Endodermal cell (in vitro differentiated cells): ENCODE measurements around the gene ASPSCR1. TPM values are rescaled to one million over a fixed set of nuclear protein-coding genes. Genes with fewer than 3 reads are reported as not detected.

ENCODE experiments used
- DNase-seq: peaks from one replicate; pipeline ENCODE4 v3.0.0-alpha.2; 2017
- H3K27ac ChIP-seq: 2 replicates; pipeline ENCODE4 v1.5.1; 2013; ENCODE audit warnings: mild to moderate bottlenecking, low read depth, low read length, moderate library complexity
- H3K27me3 ChIP-seq: 2 replicates; pipeline ENCODE4 v1.6.1; 2013; ENCODE audit warnings: mild to moderate bottlenecking, low read length, moderate library complexity; ENCODE audit not compliant: insufficient read depth, control insufficient read depth, poor library complexity, severe bottlenecking
- H3K36me3 ChIP-seq: 2 replicates; pipeline ENCODE4 v1.7.0; 2013; ENCODE audit warnings: mild to moderate bottlenecking, low read length, moderate library complexity; ENCODE audit not compliant: control insufficient read depth, insufficient read depth
- H3K4me1 ChIP-seq: one replicate; pipeline ENCODE4 v1.7.0; 2013; ENCODE audit warnings: low read length; ENCODE audit not compliant: control insufficient read depth, insufficient read depth
- H3K4me3 ChIP-seq: 2 replicates; pipeline ENCODE4 v1.5.1; 2013; ENCODE audit warnings: mild to moderate bottlenecking, low read length, moderate library complexity
- H3K9ac ChIP-seq: 2 replicates; pipeline ENCODE4 v1.6.1; 2013; ENCODE audit warnings: mild to moderate bottlenecking, low read length, moderate library complexity; ENCODE audit not compliant: poor library complexity, severe bottlenecking; ENCODE audit errors: extremely low read depth
- H3K9me3 ChIP-seq: 2 replicates; pipeline ENCODE4 v1.6.1; 2013; ENCODE audit warnings: mild to moderate bottlenecking, low read length, moderate library complexity; ENCODE audit not compliant: control insufficient read depth
- H3K27ac Mint-ChIP-seq: 2 replicates; pipeline ENCODE4 v1.8.0; 2020; ENCODE audit warnings: mixed read lengths
- H3K27me3 Mint-ChIP-seq: 2 replicates; pipeline ENCODE4 v1.8.0; 2021; ENCODE audit warnings: mild to moderate bottlenecking, mixed read lengths; ENCODE audit not compliant: insufficient read depth
- H3K36me3 Mint-ChIP-seq: 2 replicates; pipeline ENCODE4 v1.8.0; 2020; ENCODE audit warnings: low read depth, mixed read lengths
- H3K4me1 Mint-ChIP-seq: 2 replicates; pipeline ENCODE4 v1.8.0; 2020; ENCODE audit warnings: mixed read lengths
- H3K4me3 Mint-ChIP-seq: 2 replicates; pipeline ENCODE4 v1.8.0; 2020; ENCODE audit warnings: mild to moderate bottlenecking, moderate library complexity, mixed read lengths
- H3K9me3 Mint-ChIP-seq: 2 replicates; pipeline ENCODE4 v1.8.0; 2020; ENCODE audit warnings: mild to moderate bottlenecking, mixed read lengths
- WGBS, 2 experiments: methylation state at CpG; one replicate each; pipeline versions ENCODE4 v1.1.5 to v1.1.7; 2013; ENCODE audit warnings: missing lambda C conversion rate in 2 of 2, mixed read lengths in 1 of 2; ENCODE audit not compliant: insufficient coverage in 1 of 2, insufficient read length in 1 of 2; 5-methylcytosine and 5-hydroxymethylcytosine counted together
- total RNA-seq, 2 donors: library from RNA; stranded (reverse); fragmentation: NEBNext Ultra II Directional in 1 of 2; extraction: Animal tissue kit (Norgen Biotek cat#: 25700) in 1 of 2; gene quantifications; 2 replicates in 1 of 2; 3 replicates in 1 of 2; pipeline ENCODE4 v1.2.1, GENCODE V29; 2021
- TF ChIP-seq, protein P1 (sequence below): fragments of 200-600 bp; sonication (generic); conservative IDR thresholded peaks from 2 replicates; pipeline ENCODE4 v1.5.0; 2021; ENCODE audit warnings: antibody characterized with exemption, mild to moderate bottlenecking

The ASPSCR1 gene
- total RNA-seq, 2 donors from 2014 or later, result 50.8 to 65.4 TPM

DNA sequence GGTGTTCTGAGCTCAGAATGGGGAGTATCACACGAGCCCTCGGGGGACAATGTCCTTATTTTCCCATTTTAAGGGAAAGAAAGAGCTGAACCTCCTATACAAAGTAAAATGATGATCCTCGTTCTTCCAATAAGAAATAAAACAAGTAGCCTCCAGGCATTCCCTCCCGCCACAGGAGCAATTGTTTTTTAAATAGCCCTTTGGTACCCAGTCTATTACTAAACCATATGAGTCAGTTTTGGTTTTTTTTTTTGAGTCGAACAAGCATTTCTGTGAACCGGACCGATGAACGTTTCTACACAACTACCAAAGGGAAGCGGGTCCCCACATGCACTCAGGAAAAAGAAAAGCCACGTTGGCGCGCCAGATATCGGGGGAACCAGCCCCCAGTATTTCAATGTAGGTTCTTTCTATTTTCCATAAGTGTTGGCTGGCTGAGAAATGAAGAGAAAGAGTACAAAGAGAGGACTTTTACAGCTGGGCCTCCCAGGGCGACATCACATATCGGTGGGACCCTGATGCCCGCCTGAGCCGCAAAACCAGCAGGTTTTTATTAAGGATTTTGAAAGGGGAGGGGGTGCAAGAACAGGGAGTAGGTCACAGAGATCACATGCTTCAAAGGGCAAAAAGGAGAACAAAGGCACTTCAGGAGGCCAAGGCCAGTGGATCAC, 63.9 kb downstream of the ASPSCR1 start:
- TF ChIP-seq, protein P1, sequence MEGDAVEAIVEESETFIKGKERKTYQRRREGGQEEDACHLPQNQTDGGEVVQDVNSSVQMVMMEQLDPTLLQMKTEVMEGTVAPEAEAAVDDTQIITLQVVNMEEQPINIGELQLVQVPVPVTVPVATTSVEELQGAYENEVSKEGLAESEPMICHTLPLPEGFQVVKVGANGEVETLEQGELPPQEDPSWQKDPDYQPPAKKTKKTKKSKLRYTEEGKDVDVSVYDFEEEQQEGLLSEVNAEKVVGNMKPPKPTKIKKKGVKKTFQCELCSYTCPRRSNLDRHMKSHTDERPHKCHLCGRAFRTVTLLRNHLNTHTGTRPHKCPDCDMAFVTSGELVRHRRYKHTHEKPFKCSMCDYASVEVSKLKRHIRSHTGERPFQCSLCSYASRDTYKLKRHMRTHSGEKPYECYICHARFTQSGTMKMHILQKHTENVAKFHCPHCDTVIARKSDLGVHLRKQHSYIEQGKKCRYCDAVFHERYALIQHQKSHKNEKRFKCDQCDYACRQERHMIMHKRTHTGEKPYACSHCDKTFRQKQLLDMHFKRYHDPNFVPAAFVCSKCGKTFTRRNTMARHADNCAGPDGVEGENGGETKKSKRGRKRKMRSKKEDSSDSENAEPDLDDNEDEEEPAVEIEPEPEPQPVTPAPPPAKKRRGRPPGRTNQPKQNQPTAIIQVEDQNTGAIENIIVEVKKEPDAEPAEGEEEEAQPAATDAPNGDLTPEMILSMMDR, result no peak
- H3K27ac Mint-ChIP-seq, result no peak overlapping the region
- H3K4me1 ChIP-seq, result no peaks in the 10 kb centered on the region

DNA sequence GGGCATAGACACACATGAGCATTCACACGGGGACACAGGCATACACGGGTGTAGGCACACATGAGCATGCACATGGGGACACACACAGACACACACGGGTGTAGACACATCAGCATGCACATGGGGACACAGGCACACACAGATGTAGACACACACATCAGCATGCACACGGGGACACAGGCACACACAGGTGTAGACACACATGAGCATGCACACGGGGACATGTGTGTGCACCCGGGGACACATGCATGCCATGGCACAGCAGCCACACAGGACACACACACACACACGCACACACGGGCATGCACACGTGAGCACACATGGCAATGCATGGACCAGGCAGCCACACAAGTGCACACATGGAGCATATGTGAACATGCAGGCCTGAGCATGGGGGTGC, 65.2 kb downstream of the ASPSCR1 start:
- DNase-seq, result no peak
- Mint-ChIP-seq H3K27me3 (peaks cover 17% of the 10 kb centered on the region), H3K9me3 (peaks cover 7% of the 10 kb centered on the region), H3K27ac (no peak overlapping the region), H3K4me1 (peaks cover 4% of the 10 kb centered on the region), H3K36me3 (peaks cover 9% of the 10 kb centered on the region), H3K4me3 (no peak overlapping the region)
- no peak overlapping the region for H3K4me3 ChIP-seq
- TF ChIP-seq, protein P1, result no peak
- WGBS, 2 experiments, result 93 to 99% methylated on average over 7 to 9 of the region's 9 CpGs
- no peaks in the 10 kb centered on the region for H3K4me1 ChIP-seq
- H3K9ac ChIP-seq, result no peak overlapping the region
- no peaks in the 10 kb centered on the region for H3K27me3 ChIP-seq
- H3K9me3 ChIP-seq, result no peaks in the 10 kb centered on the region
- peaks cover 11% of the 10 kb centered on the region for H3K36me3 ChIP-seq
- H3K27ac ChIP-seq, result no peak overlapping the region

More for the DNA sequence above, 63.9 kb downstream of the ASPSCR1 start:
- Histone ChIP-seq H3K27ac (no peak overlapping the region), H3K9ac (no peak overlapping the region), H3K9me3 (no peaks in the 10 kb centered on the region), H3K27me3 (no peaks in the 10 kb centered on the region), H3K36me3 (no peaks in the 10 kb centered on the region), H3K4me3 (no peak overlapping the region)
- 81 to 82% methylated on average over 13 to 17 of the region's 17 CpGs for WGBS, 2 experiments
- Mint-ChIP-seq H3K36me3 (no peaks in the 10 kb centered on the region), H3K4me3 (no peak overlapping the region), H3K27me3 (peaks cover 17% of the 10 kb centered on the region), H3K4me1 (peaks cover 4% of the 10 kb centered on the region), H3K9me3 (peaks cover 8% of the 10 kb centered on the region)
- no peak for DNase-seq

DNA sequence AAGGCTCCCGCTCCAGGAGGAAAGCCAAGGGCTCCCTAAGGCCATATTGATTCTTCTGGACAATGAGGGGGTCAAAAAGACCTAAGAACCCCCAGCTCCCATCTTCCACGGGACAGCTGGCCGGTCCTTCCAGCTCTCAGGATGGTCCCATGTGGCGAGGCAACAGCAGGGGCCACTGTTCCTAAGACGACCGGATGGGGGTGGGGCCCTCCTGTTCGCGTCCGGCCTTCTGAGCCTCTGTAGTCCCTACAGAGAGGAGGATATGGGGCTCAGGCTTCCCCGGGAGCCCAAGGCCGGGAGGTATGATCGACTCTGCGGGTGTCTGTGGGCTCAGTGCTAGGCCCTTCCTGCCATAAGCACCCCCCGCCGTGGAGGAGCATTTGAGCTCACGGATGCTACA, 66.1 kb downstream of the ASPSCR1 start:
- no peak for DNase-seq
- 72 to 75% methylated on average over 12 to 16 of the region's 16 CpGs for WGBS, 2 experiments
- peaks cover 14% of the 10 kb centered on the region for H3K36me3 ChIP-seq
- no peaks in the 10 kb centered on the region for H3K4me1 ChIP-seq
- Mint-ChIP-seq H3K4me3 (no peak overlapping the region), H3K4me1 (no peaks in the 10 kb centered on the region), H3K9me3 (peaks cover 6% of the 10 kb centered on the region), H3K27me3 (peaks cover 13% of the 10 kb centered on the region), H3K36me3 (peaks cover 11% of the 10 kb centered on the region), H3K27ac (no peak overlapping the region)
- H3K9ac ChIP-seq, result no peak overlapping the region
- H3K27me3 ChIP-seq, result no peaks in the 10 kb centered on the region
- H3K4me3 ChIP-seq, result no peak overlapping the region
- H3K27ac ChIP-seq, result no peak overlapping the region
- TF ChIP-seq, protein P1, result no peak
- H3K9me3 ChIP-seq, result no peaks in the 10 kb centered on the region
